Islet of Langerhans (tissue), 1 donor: ENCODE data around the gene SLC2A9.
"Not testable (repeated sequence)": the region's sequence is repeated elsewhere in the genome, so short reads cannot be mapped to it uniquely, and the experiment has no call there.

ENCODE experiments used
- FAIRE-seq: peaks from one replicate; lab custom pipeline; 2011; peaks lifted over from hg19 to GRCh38; lab: Jason Lieb, UNC

Gene SLC2A9

DNA sequence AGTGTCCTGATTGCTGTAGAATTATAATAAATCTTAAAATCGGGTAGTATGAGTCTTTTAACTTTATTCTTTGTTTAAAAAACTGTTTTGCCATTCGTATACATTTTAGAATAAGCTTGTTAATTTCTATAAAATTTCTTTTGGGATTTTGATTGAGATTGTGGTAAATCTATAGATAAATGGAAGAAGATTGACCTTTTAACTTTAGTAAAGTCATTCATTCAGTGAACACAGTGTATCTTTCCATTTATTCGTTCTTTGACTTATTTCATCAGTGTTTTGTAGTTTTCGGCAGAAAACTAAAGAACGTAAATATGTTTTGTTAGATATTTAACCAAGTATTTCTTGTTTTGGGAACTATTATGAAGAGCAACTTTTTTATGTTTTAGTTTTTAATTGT, 201.0 kb downstream of the SLC2A9 start:
- FAIRE-seq, result no peak

- FAIRE-seq, result no peak
These were observed 205.0 kb downstream of the SLC2A9 start for GRCh38 chr4:9816285-9816684.

DNA sequence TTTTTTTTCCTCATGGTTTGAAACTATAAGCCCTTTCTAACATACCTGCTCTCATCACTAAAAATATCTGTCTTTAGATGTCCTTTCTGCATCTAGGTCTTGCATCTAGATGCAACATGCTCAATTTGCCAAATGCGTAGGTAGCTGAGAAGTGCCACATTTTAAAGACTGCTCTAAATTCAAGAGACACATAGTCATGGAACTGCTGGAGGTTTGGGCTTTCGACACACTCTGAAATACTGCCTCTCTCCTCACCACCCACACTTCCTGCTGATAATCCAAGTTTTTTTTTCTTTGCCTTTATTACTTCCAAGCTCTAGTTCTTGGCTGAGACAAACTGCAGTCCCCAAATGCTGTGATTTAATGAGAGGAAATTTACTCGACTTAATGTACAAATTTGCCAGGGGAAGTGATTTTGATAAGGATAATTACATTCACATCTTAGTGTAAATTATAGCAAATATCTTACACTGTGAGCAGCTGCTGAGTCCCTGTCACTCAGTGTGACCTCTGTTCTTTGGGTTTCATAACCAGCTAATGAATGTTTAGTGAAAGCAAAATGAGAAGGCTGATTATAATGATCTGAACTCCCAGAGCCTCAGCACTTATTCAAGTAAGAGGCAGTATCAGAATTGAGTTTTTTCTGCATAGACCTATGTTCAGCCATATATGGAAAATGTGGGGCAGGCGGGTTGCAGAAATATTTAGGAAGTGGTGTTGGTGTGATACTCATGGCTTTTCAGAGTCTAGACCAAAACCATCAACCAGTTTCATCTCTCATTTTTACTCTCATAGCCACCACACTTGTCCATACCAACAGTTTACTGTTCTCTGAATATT, 208.6 kb downstream of the SLC2A9 start:
- no peak for FAIRE-seq

- FAIRE-seq, result no peak
These were observed 209.5 kb downstream of the SLC2A9 start for GRCh38 chr4:9811806-9812205.

DNA sequence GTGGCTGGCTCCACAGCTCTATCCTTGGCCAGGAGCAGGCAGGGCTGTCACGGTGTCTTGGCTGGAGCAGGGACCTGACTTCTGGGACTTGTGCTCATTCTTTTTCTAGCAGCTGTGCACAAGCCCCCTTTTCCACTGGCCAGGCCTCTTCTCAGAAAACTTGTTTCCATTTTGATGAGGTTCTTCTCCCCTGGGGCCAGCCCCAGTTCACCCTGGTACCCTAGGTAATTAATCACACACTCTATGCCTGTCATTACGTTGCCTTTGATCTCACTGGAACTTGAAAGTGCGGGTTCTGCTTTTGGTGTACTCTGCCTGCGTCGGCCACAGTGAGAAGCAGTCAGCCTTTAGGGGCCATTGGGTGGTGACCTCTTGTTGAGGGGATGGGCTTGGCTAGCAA, 213.2 kb downstream of the SLC2A9 start:
- FAIRE-seq, result no peak

GRCh38 chr4:9804918-9805317, 216.4 kb downstream of the SLC2A9 start:
- no peak for FAIRE-seq

GRCh38 chr4:9800848-9801247, 220.4 kb downstream of the SLC2A9 start:
- no peak for FAIRE-seq

- FAIRE-seq, result not testable (repeated sequence)
These were observed 224.7 kb downstream of the SLC2A9 start for GRCh38 chr4:9796641-9797040.

- no peak for FAIRE-seq
These were observed 228.9 kb downstream of the SLC2A9 start for GRCh38 chr4:9792381-9792780.

- not testable (repeated sequence) for FAIRE-seq
These were observed 235.4 kb downstream of the SLC2A9 start for GRCh38 chr4:9785891-9786290.

DNA sequence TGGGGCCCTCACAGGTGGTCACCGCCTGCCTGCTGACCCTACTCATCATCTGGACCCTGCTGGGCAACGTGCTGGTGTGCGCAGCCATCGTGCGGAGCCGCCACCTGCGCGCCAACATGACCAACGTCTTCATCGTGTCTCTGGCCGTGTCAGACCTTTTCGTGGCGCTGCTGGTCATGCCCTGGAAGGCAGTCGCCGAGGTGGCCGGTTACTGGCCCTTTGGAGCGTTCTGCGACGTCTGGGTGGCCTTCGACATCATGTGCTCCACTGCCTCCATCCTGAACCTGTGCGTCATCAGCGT, 239.2 kb downstream of the SLC2A9 start:
- no peak for FAIRE-seq

GRCh38 chr4:9781343-9782135, 239.8 kb downstream of the SLC2A9 start, which contains the start of gene DRD5:
TSS of gene DRD5 (plus strand) at chr4:9781634. CDS start at chr4:9782030, 396 bp downstream.
- no peak for FAIRE-seq
